ENCODE measurements around the gene YPEL5.
A peak's percentile ranks its signal among the peaks of the same experiment; 100 is the strongest.
"Not testable (repeated sequence)": the region's sequence is repeated elsewhere in the genome, so short reads cannot be mapped to it uniquely, and the experiment has no call there.

YPEL5 gene

DNA sequence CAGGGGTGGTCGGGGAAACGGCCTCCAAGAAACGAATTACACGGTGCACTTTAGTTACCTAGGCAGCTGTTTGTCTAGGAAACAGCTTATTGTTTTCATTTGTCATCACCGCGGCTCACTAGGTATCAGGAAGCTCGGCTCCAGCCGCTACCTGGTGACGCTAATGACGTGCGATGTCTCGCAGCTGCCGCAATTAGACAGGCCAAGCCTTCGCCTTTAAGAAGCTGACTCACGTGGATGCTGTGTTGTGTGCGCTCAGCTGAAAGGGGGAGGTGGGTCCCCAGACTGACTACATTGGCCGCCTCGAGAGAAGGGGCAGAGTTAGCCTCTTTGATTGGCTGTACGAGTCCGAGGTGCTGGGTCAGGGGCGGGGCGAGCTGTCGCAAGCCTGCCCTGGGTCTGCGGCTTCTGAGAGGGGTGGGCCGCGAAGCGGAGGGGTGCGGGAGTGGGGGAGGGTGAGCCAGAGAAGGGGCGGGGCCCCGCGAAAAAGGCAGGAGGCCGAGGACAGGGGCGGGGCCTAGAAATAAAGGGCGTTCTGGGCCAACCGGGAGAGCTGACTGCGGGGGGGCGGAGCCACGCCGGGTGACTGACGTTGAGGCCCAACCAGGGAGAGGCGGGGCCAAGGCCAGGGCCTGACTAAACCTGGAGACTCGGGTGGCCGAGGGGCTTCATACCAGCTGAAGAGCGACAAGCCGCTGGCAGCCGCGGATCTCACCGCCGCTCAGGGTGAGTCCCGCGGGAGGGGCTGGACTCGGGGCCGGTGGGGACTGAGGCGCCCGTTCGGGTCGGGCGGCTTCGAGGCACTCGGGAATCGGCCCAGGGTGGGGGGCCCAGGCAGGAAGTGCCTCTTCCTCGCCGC is at the start of gene YPEL5:
Gene YPEL5 (plus strand): TSS at position 671 of the 859 bp plus-strand sequence. CDS start 9,645 bp downstream, outside the sequence.
- Histone ChIP-seq H3K4me1 (peaks cover 42% of the 10 kb centered on the region), H3K27ac (peak within 1 kb of the TSS; percentile 99), H3K4me2 (peak within 1 kb of the TSS; percentile 97), H4K20me1 (peaks cover 38% of the 10 kb centered on the region), H3K4me3 (peak within 1 kb of the TSS; percentile 99), H3K9ac (peak within 1 kb of the TSS; percentile 98), H3K9me3 (no peaks in the 10 kb centered on the region), H3K36me3 (no peaks in the 10 kb centered on the region), H3K27me3 (no peaks in the 10 kb centered on the region)
- peak; percentile 44; the same call in 1 of the 2 replicates for TF ChIP-seq Cebpa-rat (IDR thresholded peaks at IDR 0.05)

DNA sequence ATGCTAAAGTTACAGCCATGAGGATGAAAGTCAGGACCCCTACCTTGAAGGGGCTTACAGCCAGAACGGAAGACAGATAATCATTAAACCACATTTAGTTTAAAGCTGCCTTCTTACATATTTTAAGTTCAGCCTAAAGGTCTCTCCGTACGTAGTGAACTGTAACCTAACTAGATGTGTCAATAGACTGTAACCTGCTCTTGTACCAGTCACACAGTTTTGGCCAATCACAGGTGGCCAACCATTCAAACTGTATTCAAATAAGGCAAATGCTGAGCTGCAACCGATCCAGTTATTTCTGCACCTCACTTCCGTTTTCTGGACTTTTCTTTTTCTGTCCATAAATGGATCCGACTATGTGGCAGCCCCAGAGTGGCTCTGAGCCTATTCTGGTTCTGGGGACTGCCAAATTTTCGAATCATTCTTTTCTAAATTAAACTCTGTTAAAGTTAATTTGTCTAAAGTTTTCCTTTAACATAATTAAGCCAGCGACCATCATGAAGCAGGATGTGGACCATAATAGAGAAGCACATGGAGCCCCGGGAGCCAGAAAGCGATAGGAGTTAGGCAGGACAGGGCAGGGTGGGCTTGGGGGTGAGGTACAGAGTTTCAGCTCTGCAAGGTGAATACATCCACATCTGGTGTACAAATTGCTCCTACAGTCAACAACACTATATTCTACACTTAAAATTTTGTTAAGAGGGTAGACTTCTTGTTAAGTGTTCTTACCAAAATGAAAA is 48.4 kb upstream of the YPEL5 start:
- no peaks in the 10 kb centered on the region for H3K36me3 ChIP-seq
- H3K4me3 ChIP-seq, result no peak overlapping the region
- H4K20me1 ChIP-seq, result no peaks in the 10 kb centered on the region
- H3K4me2 ChIP-seq, result no peak overlapping the region
- H3K27ac ChIP-seq, result no peak overlapping the region
- H3K4me1 ChIP-seq, result no peaks in the 10 kb centered on the region
- TF ChIP-seq Cebpa-rat (IDR thresholded peaks at IDR 0.05), result no peak
- H3K27me3 ChIP-seq, result no peaks in the 10 kb centered on the region; the same call in 1 of the 2 replicates
- H3K9me3 ChIP-seq, result no peaks in the 10 kb centered on the region
- H3K9ac ChIP-seq, result no peak overlapping the region

DNA sequence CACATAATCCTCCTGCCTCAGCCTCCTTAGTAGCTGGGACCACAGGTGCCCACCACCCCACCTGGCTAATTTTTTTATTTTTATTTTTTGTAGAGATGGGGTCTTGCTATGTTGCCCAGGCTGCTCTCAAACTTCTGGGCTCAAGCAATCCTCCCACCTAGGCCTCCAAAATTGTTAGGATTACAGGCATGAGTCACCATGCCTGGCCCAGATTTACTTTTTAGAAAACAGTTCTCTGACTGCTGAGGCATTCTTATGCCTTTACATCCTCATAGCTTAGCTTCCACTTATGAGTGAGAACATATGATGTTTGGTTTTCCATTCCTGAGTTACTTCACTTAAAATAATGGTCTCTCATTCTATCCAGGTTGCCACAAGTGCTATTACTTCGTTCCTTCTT is 47.4 kb upstream of the YPEL5 start:
- not testable (repeated sequence) for H3K27me3 ChIP-seq, H3K9me3 ChIP-seq, H3K4me1 ChIP-seq

DNA sequence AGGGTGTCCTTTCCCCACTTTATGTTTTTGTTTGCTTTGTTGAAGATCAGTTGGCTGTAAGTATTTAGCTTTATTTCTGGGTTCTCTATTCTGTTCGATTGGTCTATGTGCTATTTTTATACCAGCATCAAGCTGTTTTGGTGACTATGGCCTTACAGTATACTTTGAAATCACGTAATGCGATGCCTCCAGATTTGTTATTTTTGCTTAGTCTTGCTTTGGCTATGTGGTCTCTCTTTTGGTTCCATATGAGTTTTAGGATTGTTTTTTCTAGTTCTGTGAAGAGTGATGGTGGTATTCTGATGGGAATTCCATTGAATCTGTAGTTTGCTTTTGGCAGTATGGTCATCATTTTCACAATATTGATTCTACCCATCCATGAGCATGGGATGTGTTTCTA is 46.1 kb upstream of the YPEL5 start:
- not testable (repeated sequence) for H3K36me3 ChIP-seq, H3K4me2 ChIP-seq, H3K9ac ChIP-seq, H3K27ac ChIP-seq, H3K27me3 ChIP-seq, H3K9me3 ChIP-seq, H4K20me1 ChIP-seq, H3K4me3 ChIP-seq, H3K4me1 ChIP-seq

More for the DNA sequence above, 47.4 kb upstream of the YPEL5 start:
- not testable (repeated sequence) for H3K4me3 ChIP-seq, H3K9ac ChIP-seq, H4K20me1 ChIP-seq, H3K4me2 ChIP-seq, H3K27ac ChIP-seq, H3K36me3 ChIP-seq

GRCh38 chr2:30104307-30104706 is 42.5 kb upstream of the YPEL5 start:
- H3K4me3 ChIP-seq, result no peak overlapping the region
- no peaks in the 10 kb centered on the region for H3K36me3 ChIP-seq
- H3K27ac ChIP-seq, result no peak overlapping the region
- H3K4me1 ChIP-seq, result no peaks in the 10 kb centered on the region
- TF ChIP-seq Cebpa-rat (IDR thresholded peaks at IDR 0.05), result no peak
- H3K9me3 ChIP-seq, result no peaks in the 10 kb centered on the region
- H3K27me3 ChIP-seq, result no peaks in the 10 kb centered on the region; the same call in 1 of the 2 replicates
- H4K20me1 ChIP-seq, result no peaks in the 10 kb centered on the region
- no peak overlapping the region for H3K9ac ChIP-seq
- no peak overlapping the region for H3K4me2 ChIP-seq

- H3K4me2 ChIP-seq, result no peak overlapping the region
- H3K36me3 ChIP-seq, result no peaks in the 10 kb centered on the region
- TF ChIP-seq Cebpa-rat (IDR thresholded peaks at IDR 0.05), result no peak
- no peaks in the 10 kb centered on the region for H3K4me1 ChIP-seq
- no peak overlapping the region for H3K27ac ChIP-seq
- H3K9ac ChIP-seq, result no peak overlapping the region
- H3K4me3 ChIP-seq, result no peak overlapping the region
- no peaks in the 10 kb centered on the region for H3K9me3 ChIP-seq
- H3K27me3 ChIP-seq, result no peaks in the 10 kb centered on the region; the same call in 1 of the 2 replicates
- no peaks in the 10 kb centered on the region for H4K20me1 ChIP-seq
Observed at GRCh38 chr2:30105556-30105955, 41.3 kb upstream of the YPEL5 start.

DNA sequence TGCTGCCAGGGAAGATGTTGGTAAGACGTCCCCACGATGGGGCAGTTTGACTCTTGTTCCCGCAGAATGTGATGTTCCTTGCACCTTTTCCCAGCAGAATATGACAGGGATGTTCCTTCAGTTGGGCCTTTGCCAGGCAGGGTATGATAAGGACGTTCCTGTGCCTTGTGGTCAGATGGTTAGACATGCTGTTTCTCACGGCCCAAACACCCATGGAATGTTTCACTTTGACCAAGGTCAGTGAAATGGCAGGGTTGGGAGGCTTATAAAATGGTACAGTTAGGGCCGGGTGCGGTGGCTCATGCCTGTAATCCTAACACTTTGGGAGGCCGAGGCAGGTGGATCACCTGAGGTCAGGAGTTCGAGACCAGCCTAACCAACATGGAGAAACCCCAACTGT is 40.3 kb upstream of the YPEL5 start:
- no peaks in the 10 kb centered on the region for H3K9me3 ChIP-seq
- H3K27me3 ChIP-seq, result no peaks in the 10 kb centered on the region; the same call in 1 of the 2 replicates
- TF ChIP-seq Cebpa-rat (IDR thresholded peaks at IDR 0.05), result no peak
- H4K20me1 ChIP-seq, result no peaks in the 10 kb centered on the region
- no peak overlapping the region for H3K4me2 ChIP-seq
- H3K4me3 ChIP-seq, result no peak overlapping the region
- no peak overlapping the region for H3K27ac ChIP-seq
- H3K9ac ChIP-seq, result no peak overlapping the region
- H3K36me3 ChIP-seq, result no peaks in the 10 kb centered on the region
- no peaks in the 10 kb centered on the region for H3K4me1 ChIP-seq

GRCh38 chr2:30108192-30108591 is 38.6 kb upstream of the YPEL5 start:
- H3K9me3 ChIP-seq, result no peaks in the 10 kb centered on the region
- H3K27ac ChIP-seq, result no peak overlapping the region
- H3K9ac ChIP-seq, result no peak overlapping the region
- H4K20me1 ChIP-seq, result no peaks in the 10 kb centered on the region
- TF ChIP-seq Cebpa-rat (IDR thresholded peaks at IDR 0.05), result no peak
- H3K36me3 ChIP-seq, result no peaks in the 10 kb centered on the region
- H3K4me2 ChIP-seq, result no peak overlapping the region
- H3K27me3 ChIP-seq, result no peaks in the 10 kb centered on the region
- H3K4me1 ChIP-seq, result no peaks in the 10 kb centered on the region
- H3K4me3 ChIP-seq, result no peak overlapping the region

- H3K27me3 ChIP-seq, result no peaks in the 10 kb centered on the region
- no peak overlapping the region for H3K9ac ChIP-seq
- no peak overlapping the region for H3K4me2 ChIP-seq
- H3K4me1 ChIP-seq, result no peaks in the 10 kb centered on the region
- H4K20me1 ChIP-seq, result no peaks in the 10 kb centered on the region
- no peak overlapping the region for H3K4me3 ChIP-seq
- TF ChIP-seq Cebpa-rat (IDR thresholded peaks at IDR 0.05), result no peak
- H3K27ac ChIP-seq, result no peak overlapping the region
- no peaks in the 10 kb centered on the region for H3K36me3 ChIP-seq
- H3K9me3 ChIP-seq, result no peaks in the 10 kb centered on the region
Observed at GRCh38 chr2:30108851-30109250, 38.0 kb upstream of the YPEL5 start.

DNA sequence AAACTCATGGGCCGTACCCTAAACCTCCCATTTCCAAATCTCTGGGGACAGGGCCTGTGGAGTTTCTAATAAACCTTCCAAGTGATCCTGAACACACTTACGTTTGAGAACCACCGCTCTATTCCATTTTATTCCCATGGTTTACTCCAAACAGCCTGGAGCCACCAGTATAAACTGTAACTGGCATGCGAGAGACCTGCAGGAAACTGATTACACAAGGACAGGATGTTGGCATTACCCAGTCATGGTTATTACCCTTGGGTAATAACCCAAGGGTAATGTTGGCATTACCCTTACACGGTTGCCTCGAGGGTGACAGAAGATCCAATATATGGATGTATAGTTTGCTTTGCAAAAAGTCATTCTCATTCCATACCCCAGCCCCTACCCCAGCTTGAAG is 37.0 kb upstream of the YPEL5 start:
- Histone ChIP-seq H3K9me3 (no peaks in the 10 kb centered on the region), H3K9ac (no peak overlapping the region), H3K27ac (no peak overlapping the region), H3K36me3 (no peaks in the 10 kb centered on the region), H3K4me3 (no peak overlapping the region), H3K4me1 (no peaks in the 10 kb centered on the region), H3K4me2 (no peak overlapping the region), H3K27me3 (no peaks in the 10 kb centered on the region), H4K20me1 (no peaks in the 10 kb centered on the region)
- TF ChIP-seq Cebpa-rat (IDR thresholded peaks at IDR 0.05), result no peak
